Uterus (tissue), 4 donors: Measurements from ENCODE around the gene WNT16. TPM values are rescaled to one million over a fixed set of nuclear protein-coding genes. Genes with fewer than 3 reads are reported as not detected.

ENCODE experiments used
- DNase-seq, 2 donors: peaks; one replicate each; pipeline ENCODE4 v3.0.0-alpha.2; 2019 to 2020
- H3K27ac ChIP-seq, 2 donors: fragments of 200-600 bp; sonication (generic); 1 replicate in 1 of 2; 2 replicates in 1 of 2; pipeline ENCODE4 v1.5.1; 2016 to 2018
- H3K27me3 ChIP-seq, 2 donors: fragments of 200-600 bp; sonication (generic); one replicate each; pipeline ENCODE4 v1.5.1; 2018 to 2019; ENCODE audit warnings: control low read depth in 1 of 2
- H3K36me3 ChIP-seq, 2 donors: fragments of 200-600 bp; sonication (generic); one replicate each; pipeline ENCODE4 v1.5.1; 2019; ENCODE audit warnings: control low read depth in 1 of 2
- H3K4me1 ChIP-seq, 2 donors: fragments of 200-600 bp; sonication (generic); one replicate each; pipeline ENCODE4 v1.5.1; 2018 to 2019; ENCODE audit warnings: control low read depth in 1 of 2
- H3K4me3 ChIP-seq, 2 donors: fragments of 200-600 bp; sonication (generic); 1 replicate in 1 of 2; 2 replicates in 1 of 2; pipeline ENCODE4 v1.5.1; 2018 to 2019; ENCODE audit warnings: mild to moderate bottlenecking in 1 of 2
- H3K9me3 ChIP-seq, 2 donors: fragments of 200-600 bp; sonication (generic); one replicate each; pipeline ENCODE4 v1.5.1; 2019; ENCODE audit warnings: control low read depth in 1 of 2
- CTCF ChIP-seq, 4 experiments: fragments of 200-600 bp in 2 of 4; fragments of 450-650 bp in 2 of 4; sonication (generic) in 2 of 4; IDR thresholded peaks; one replicate each; pipeline ENCODE4 v1.5.1; 2016 to 2019; ENCODE audit warnings: antibody characterized with exemption in 4 of 4, mild to moderate bottlenecking in 2 of 4, moderate library complexity in 1 of 4
- POLR2A ChIP-seq, 2 donors: fragments of 450-650 bp; IDR thresholded peaks; one replicate each; pipeline ENCODE4 v1.6.1; 2016; ENCODE audit warnings: antibody characterized with exemption in 2 of 2, mild to moderate bottlenecking in 1 of 2, moderate library complexity in 1 of 2
- intact Hi-C: fragments of 100-400 bp; cut with DNase I; formaldehyde crosslinking; loops from one replicate; pipeline ENCODE4 v1.15.1; 2023; ENCODE audit warnings: low total_unique reads
- total RNA-seq, 4 donors: library from RNA; depleted of rRNA in 3 of 4; stranded (reverse); fragments of >200 nt in 3 of 4; gene quantifications; one replicate each; pipeline versions ENCODE4 v1.1.0 to v1.2.4, GENCODE V29; 2014 to 2023
- donor health status: DM: yes; HTN: yes; CAD: no.

WNT16 gene
- total RNA-seq, 4 donors from 2014 or later: 1.7 TPM; not detected in 3

DNA sequence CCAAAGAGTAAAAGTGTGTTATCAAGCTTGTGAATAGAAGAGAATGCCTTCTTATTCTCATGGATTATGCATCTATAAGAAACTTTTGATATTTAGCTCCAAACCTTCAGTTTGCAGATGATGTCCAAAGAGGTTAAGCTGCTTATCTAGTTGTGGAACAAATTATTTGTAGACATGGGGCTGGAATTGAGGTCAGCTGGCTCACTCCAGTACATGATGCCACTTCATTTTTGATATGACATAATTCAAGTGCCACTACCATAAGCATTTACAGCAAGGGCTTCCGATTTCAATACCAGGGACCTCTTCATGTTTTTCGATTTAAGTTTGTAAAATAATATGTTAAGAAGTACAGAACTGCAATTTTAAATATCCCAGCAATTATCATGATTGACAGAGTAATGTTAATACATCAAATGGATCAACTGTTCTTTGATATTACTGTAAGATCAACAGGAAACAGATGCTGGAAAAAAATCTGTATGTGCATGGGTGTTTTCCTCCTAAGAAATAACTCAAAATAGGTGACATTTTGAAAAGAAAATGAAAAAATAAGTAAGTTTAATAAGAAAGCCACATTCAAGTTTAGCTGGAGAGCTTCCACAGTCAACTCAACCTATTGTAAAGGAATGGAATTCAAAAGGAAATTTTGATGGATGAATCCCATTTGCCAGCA lies 54.6 kb downstream of the WNT16 start:
- H3K4me3 ChIP-seq: no peak overlapping the region
- intact Hi-C loops: no loop called here
- no peaks in the 10 kb centered on the region for H3K4me1 ChIP-seq
- H3K27ac ChIP-seq: no peak overlapping the region
- no peaks in the 10 kb centered on the region for H3K36me3 ChIP-seq
- H3K9me3 ChIP-seq: no peaks in the 10 kb centered on the region
- TF ChIP-seq POLR2A (IDR thresholded peaks at IDR 0.05) (no peak), CTCF (IDR thresholded peaks at IDR 0.05) (no peak)
- no peaks in the 10 kb centered on the region for H3K27me3 ChIP-seq
- DNase-seq: no peak

DNA sequence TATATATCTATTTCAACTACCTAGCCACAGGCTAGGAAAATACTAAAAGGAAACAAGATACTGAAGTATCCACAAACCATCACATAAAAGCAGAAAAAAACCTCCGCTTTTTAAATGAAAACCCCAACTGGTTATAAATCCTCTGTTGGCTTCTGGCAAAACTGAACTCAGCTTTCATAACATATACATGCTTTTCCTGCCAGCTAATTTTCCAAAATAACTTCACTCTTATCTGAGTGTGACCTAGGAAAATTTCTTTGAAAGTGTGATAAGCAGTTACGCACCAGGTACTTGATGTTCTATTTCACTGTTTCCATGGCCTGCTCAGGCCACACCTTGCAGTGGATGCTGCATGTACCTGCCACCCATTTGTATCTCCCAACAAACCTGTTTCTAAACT lies 55.5 kb downstream of the WNT16 start:
- DNase-seq: no peak
- Histone ChIP-seq H3K27me3 (no peaks in the 10 kb centered on the region), H3K4me3 (no peak overlapping the region), H3K27ac (no peak overlapping the region), H3K36me3 (no peaks in the 10 kb centered on the region), H3K4me1 (no peaks in the 10 kb centered on the region), H3K9me3 (no peaks in the 10 kb centered on the region)
- TF ChIP-seq CTCF (IDR thresholded peaks at IDR 0.05): no peak
- no peak for TF ChIP-seq POLR2A (IDR thresholded peaks at IDR 0.05)
- intact Hi-C loops: no loop called here

- DNase-seq: no peak
- no peaks in the 10 kb centered on the region for H3K4me1 ChIP-seq
- no peaks in the 10 kb centered on the region for H3K9me3 ChIP-seq
- no peaks in the 10 kb centered on the region for H3K27me3 ChIP-seq
- no peak overlapping the region for H3K4me3 ChIP-seq
- intact Hi-C loops: no loop called here
- H3K36me3 ChIP-seq: no peaks in the 10 kb centered on the region
- H3K27ac ChIP-seq: no peak overlapping the region
- TF ChIP-seq CTCF (IDR thresholded peaks at IDR 0.05) (no peak), POLR2A (IDR thresholded peaks at IDR 0.05) (no peak)
Observed at GRCh38 chr7:121385056-121385799, 56.4 kb downstream of the WNT16 start.

DNA sequence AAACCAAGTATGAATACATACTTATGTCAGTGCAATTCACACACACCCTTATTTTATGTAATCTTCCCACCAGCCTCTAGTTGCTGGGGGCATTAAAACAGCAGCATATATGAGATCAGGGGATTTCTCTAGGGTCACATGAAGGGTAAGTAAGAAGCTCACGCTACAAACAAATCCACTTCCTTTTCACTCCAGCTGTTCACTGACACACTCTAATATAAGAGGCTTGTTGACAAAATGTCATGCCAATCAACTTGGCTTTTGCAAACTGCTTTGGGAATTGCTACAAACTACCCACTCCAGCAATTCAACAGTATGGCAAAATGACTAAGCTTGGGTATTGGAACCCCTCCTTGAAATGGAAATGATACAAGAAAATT lies 57.0 kb downstream of the WNT16 start:
- TF ChIP-seq CTCF (IDR thresholded peaks at IDR 0.05) (no peak), POLR2A (IDR thresholded peaks at IDR 0.05) (no peak)
- intact Hi-C loops: no loop called here
- Histone ChIP-seq H3K4me3 (no peak overlapping the region), H3K4me1 (no peaks in the 10 kb centered on the region), H3K27ac (no peak overlapping the region), H3K36me3 (no peaks in the 10 kb centered on the region), H3K27me3 (no peaks in the 10 kb centered on the region), H3K9me3 (no peaks in the 10 kb centered on the region)
- DNase-seq: no peak

DNA sequence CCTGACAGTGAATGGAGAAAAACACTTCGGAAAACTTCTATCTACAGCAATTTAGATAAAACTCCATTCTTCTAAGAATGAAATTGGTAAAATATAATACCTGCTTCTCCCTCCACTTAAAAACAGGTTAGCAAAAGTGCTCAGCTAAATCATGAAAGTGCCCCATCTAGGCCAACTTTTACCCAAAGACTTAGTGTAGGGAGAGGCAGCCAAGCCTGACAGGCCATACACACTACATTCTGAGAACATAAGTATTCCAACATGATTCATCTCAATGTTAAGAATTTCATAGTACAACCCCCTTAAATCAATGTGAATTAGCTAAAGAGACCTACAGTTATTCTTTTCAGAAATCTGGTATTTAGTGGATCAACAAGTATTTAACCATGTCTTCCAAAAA lies 60.1 kb downstream of the WNT16 start:
- DNase-seq: no peak
- no peaks in the 10 kb centered on the region for H3K36me3 ChIP-seq
- no peaks in the 10 kb centered on the region for H3K4me1 ChIP-seq
- H3K4me3 ChIP-seq: no peak overlapping the region
- no peaks in the 10 kb centered on the region for H3K27me3 ChIP-seq
- no peaks in the 10 kb centered on the region for H3K9me3 ChIP-seq
- intact Hi-C loops: no loop called here
- H3K27ac ChIP-seq: no peak overlapping the region
- TF ChIP-seq POLR2A (IDR thresholded peaks at IDR 0.05): no peak
- TF ChIP-seq CTCF (IDR thresholded peaks at IDR 0.05): no peak
